Measurements from ENCODE around the gene SERPINA9.

SERPINA9 gene

GRCh38 chr14:94448071-94448808, 27.8 kb downstream of the SERPINA9 start:
- H3K4me3 ChIP-seq (ENCODE audit: low read depth, low read length), result no peak overlapping the region

GRCh38 chr14:94447206-94447605, 28.8 kb downstream of the SERPINA9 start:
- TF ChIP-seq MAX (IDR thresholded peaks at IDR 0.05; ENCODE audit: low read depth, low read length) (no peak), MYC (IDR thresholded peaks at IDR 0.05; ENCODE audit: low read depth, low read length) (no peak), POLR2A (IDR thresholded peaks at IDR 0.05; ENCODE audit: extremely low read depth, insufficient read length) (no peak), CTCF (IDR thresholded peaks at IDR 0.05; ENCODE audit: low read depth, low read length) (no peak)
- no peak for DNase-seq (ENCODE audit: low read depth)

More at GRCh38 chr14:94448071-94448808, 27.8 kb downstream of the SERPINA9 start:
- no peak for DNase-seq (ENCODE audit: low read depth)
- TF ChIP-seq CTCF (IDR thresholded peaks at IDR 0.05; ENCODE audit: low read depth, low read length), result no peak
- no peak for TF ChIP-seq POLR2A (IDR thresholded peaks at IDR 0.05; ENCODE audit: extremely low read depth, insufficient read length)
- TF ChIP-seq MYC (IDR thresholded peaks at IDR 0.05; ENCODE audit: low read depth, low read length), result no peak
- no peak for TF ChIP-seq MAX (IDR thresholded peaks at IDR 0.05; ENCODE audit: low read depth, low read length)

GRCh38 chr14:94446126-94446525, 29.9 kb downstream of the SERPINA9 start:
- H3K4me3 ChIP-seq (ENCODE audit: low read depth, low read length), result no peak overlapping the region
- no peak for TF ChIP-seq MYC (IDR thresholded peaks at IDR 0.05; ENCODE audit: low read depth, low read length)
- TF ChIP-seq CTCF (IDR thresholded peaks at IDR 0.05; ENCODE audit: low read depth, low read length), result no peak
- TF ChIP-seq MAX (IDR thresholded peaks at IDR 0.05; ENCODE audit: low read depth, low read length), result no peak
- no peak for TF ChIP-seq POLR2A (IDR thresholded peaks at IDR 0.05; ENCODE audit: extremely low read depth, insufficient read length)
- no peak for DNase-seq (ENCODE audit: low read depth)

More at GRCh38 chr14:94447206-94447605, 28.8 kb downstream of the SERPINA9 start:
- H3K4me3 ChIP-seq (ENCODE audit: low read depth, low read length), result no peak overlapping the region

- TF ChIP-seq POLR2A (IDR thresholded peaks at IDR 0.05; ENCODE audit: extremely low read depth, insufficient read length), result no peak
- no peak overlapping the region for H3K4me3 ChIP-seq (ENCODE audit: low read depth, low read length)
These were observed 31.0 kb downstream of the SERPINA9 start for GRCh38 chr14:94445003-94445402.

GRCh38 chr14:94441531-94442205, 34.3 kb downstream of the SERPINA9 start:
- TF ChIP-seq MYC (IDR thresholded peaks at IDR 0.05; ENCODE audit: low read depth, low read length) (no peak), POLR2A (IDR thresholded peaks at IDR 0.05; ENCODE audit: extremely low read depth, insufficient read length) (no peak), MAX (IDR thresholded peaks at IDR 0.05; ENCODE audit: low read depth, low read length) (no peak), CTCF (IDR thresholded peaks at IDR 0.05; ENCODE audit: low read depth, low read length) (no peak)
- H3K4me3 ChIP-seq (ENCODE audit: low read depth, low read length), result no peak overlapping the region
- DNase-seq (ENCODE audit: low read depth), result no peak

More at GRCh38 chr14:94445003-94445402, 31.0 kb downstream of the SERPINA9 start:
- no peak for DNase-seq (ENCODE audit: low read depth)

- TF ChIP-seq POLR2A (IDR thresholded peaks at IDR 0.05; ENCODE audit: extremely low read depth, insufficient read length), result no peak
- no peak for TF ChIP-seq MYC (IDR thresholded peaks at IDR 0.05; ENCODE audit: low read depth, low read length)
- no peak for TF ChIP-seq MAX (IDR thresholded peaks at IDR 0.05; ENCODE audit: low read depth, low read length)
- no peak for TF ChIP-seq CTCF (IDR thresholded peaks at IDR 0.05; ENCODE audit: low read depth, low read length)
- no peak for DNase-seq (ENCODE audit: low read depth)
- H3K4me3 ChIP-seq (ENCODE audit: low read depth, low read length), result no peak overlapping the region
These were observed 34.9 kb downstream of the SERPINA9 start for GRCh38 chr14:94441130-94441529.
